ENCODE results near the gene PELI3.
"Not testable (repeated sequence)": the region's sequence is repeated elsewhere in the genome, so short reads cannot be mapped to it uniquely, and the experiment has no call there.

The PELI3 gene

DNA sequence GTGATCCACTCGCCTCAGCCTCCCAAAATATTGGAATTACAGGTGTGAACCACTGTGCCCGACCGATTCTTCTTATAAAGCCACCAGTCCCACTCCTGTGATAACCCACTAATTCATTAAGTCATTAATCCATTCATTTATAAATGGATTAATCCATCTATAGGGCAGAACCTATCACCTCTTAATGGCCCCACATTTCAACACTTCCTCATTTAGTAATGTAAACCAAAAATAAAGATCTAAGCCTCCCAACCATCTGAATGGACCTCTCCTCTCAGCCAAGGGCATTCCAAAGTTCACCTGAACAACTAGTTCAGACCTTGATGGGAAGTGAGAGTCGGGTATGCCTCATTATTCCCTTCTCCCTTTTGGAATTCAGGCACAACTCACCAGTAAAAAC, 18.2 kb upstream of the PELI3 start:
- no peak for DNase-seq

DNA sequence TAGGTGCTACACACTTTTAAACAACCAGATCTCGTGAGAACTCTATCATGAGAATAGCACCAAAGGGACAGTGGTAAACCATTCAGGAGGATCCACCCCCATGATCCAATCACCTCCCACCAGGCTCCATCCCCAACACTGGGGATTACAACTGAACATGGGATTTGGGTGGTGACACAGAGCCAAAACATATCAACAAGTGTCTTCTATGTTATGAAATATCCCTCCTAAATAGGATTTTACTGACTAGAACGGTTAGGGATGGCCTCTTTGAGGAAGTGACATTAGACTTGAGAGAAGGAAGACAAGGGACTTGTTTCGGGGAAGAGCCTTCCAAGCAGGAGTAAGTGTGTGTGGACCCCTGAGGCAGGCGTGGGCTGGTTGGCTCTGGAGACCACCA, 16.1 kb upstream of the PELI3 start:
- no peak for DNase-seq

- DNase-seq = no peak
Measured at GRCh38 chr11:66451663-66452062, 15.0 kb upstream of the PELI3 start.

GRCh38 chr11:66454247-66454646, 12.5 kb upstream of the PELI3 start:
- no peak for DNase-seq

DNA sequence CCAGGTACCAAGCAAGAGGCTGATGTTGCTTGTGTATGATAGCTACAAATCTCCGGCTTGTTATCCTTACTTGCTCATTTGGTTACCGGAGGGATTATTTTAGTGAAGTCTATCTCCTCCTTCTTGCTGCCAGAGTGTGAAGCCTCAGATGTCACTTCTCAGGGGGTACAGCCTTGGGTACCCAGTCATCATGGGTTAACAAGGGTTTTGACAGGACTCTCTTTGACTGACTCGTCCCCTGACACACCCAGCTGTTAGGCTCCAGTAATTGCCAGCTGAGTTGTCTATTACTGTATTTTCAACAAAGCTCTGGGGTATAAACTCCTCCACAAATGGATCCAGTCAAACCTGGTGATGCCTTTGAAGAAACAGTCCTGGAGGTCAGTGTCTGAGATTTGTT, 11.9 kb upstream of the PELI3 start:
- no peak for DNase-seq

DNA sequence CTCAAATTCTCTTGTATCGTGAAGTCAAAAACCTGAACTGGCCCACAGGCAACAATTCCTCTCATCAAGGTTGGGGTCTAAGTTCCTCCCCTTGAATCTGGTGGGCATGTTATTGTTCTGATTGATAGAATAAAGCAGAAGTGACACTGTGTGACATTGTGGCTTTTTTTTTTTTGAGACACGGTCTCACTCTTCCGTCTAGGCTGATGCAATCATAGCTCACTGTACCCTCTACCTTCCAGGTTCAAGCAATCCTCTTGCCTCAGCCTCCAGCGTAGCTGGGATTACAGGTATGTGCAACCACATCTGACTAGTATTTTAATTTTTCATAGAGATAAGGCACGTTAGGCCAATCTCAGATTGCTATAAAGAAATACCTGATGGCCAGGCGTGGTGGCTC, 8.9 kb upstream of the PELI3 start:
- no peak for DNase-seq

DNA sequence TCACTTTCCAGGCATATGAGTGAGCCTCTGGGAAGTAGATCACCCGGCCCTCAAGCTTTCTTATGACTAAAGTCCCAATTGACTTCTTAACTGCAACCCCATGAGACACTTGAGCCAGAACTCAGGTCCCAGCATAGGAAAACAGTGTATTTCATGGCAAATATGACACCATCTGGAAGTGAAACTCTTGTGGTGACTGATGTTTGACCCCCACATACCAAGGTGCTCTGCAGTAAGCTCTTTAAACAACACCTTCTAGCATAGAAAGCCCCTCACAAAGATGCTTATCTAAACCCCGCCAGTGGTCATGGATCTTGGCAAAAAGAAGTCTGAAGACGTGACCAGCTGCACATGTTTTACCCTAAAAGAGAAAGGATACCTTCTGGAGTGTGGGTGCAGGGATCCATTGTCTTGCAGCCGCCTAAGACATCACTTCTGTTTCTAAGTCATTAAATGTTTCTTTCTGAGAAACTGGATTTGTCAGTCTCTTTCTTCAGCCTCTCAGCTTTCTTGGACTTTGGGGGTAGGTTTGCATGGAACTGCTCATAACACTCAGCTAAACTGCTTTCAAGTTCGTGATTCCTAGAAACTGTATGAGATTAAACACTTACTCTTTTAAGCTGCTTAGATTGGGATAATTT, 7.4 kb upstream of the PELI3 start:
- DNase-seq = no peak

DNA sequence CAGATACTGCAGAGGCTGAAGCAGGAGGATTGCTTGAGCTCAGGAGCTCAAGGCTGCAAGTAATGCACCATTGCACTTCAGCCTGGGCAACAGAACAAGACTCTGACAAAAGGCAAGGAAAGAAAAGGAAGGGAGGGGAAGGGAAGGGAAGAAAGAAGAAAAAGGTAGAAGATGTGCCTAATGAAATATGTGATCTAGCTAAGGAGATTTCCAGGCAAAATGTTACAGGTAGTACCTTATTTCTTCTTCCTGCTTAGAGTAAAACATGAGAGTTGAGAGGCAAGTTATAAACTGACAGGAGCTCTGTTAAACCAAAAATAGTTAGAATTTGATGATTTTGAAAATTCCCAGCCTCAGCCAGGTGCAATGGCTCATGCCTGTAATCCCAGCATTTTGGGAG, 4.7 kb upstream of the PELI3 start:
- no peak for DNase-seq

GRCh38 chr11:66462911-66463310, 3.8 kb upstream of the PELI3 start:
- DNase-seq = no peak

DNA sequence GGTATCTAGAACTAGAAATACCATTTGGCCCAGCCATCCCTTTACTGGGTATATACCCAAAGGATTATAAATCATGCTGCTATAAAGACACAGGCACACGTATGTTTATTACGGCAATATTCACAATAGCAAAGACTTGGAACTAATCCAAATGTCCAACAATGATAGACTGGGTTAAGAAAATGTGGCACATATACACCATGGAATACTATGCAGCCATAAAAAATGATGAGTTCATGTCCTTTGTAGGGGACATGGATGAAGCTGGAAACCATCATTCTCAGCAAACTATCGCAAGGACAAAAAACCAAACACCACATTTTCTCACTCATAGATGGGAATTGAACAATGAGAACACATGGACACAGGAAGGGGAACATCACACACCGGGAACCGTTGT, 2.6 kb upstream of the PELI3 start:
- not testable (repeated sequence) for DNase-seq

- no peak for DNase-seq
Measured at GRCh38 chr11:66464916-66465315, 1.8 kb upstream of the PELI3 start.

GRCh38 chr11:66465373-66466224, 1.1 kb upstream of the PELI3 start:
- DNase-seq = no peak

DNA sequence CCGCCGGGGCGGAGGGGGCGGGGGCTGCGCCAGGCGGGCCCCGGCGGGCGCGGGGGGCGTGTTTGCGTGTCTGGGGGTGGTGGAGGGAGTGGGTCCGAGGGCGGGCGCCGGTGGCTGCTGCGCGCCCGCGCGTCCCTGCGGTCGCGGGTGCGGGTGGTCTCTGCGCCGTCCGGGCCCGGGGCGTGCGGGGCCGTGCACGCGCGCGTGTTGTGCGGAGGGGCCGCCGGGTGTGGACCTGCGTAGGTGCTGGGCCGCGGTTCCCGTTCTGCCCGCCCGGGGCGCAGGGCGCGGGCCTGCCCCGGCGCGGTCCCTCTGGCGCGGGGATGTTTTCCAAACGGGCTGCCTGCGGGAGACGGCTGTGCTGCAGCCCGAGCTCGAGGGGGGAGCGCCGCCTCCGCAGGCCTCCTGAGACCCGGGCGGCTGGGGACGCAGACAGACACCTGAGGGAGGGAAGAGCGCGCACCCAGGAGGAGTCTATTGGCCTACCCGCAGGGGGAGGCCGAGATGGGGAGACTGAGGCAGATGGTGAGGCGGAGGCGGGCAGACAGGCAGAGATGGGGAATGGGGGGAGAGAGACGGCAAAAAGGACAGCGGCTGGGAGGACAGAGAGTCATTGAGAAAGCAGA, 442 bp downstream of the PELI3 start:
- peak; percentile 52 for DNase-seq

GRCh38 chr11:66467756-66468155, 1.1 kb downstream of the PELI3 start:
- DNase-seq = no peak

DNA sequence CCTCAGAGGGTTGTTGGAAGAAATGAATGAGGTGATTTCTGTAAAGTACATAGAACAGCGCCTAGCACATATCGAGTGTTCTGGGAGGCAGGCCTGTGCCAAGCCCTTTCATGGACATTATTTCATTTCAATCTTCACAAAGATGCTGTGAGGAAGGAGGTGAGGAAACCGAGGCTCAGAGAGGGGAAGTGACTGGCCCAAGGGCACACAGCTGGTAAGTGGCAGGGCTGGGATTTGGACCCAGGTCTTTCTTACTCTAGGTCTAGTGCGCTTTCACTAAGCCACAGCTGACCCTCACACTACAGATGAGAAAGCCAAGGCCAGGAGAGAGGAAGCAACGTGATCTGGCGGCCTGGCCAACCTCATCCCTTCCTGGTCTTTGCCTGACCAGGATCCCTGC, 2.0 kb downstream of the PELI3 start:
- no peak for DNase-seq

- no peak for DNase-seq
Measured at GRCh38 chr11:66469441-66469840, 2.7 kb downstream of the PELI3 start.

DNA sequence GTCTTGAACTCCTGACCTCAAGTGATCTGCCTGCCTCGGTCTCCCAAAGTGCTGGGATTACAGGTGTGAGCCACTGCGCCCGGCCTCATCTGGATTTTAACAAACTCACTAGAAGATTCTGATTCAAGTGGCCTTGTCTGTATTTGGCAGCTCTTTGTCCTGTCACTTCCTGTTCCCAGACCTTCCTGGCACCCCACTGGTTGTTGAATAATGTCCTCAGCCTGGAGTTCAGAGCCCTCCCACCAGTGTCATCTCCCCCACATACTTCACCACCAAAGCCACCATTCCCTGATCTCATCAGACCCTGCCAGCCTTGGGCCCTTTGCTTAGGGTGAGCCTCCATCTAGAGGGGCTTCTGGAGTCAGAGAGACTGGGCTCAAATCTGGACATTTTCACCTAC, 3.3 kb downstream of the PELI3 start:
- DNase-seq = no peak

- no peak for DNase-seq
Measured at GRCh38 chr11:66471142-66471541, 4.4 kb downstream of the PELI3 start.

DNA sequence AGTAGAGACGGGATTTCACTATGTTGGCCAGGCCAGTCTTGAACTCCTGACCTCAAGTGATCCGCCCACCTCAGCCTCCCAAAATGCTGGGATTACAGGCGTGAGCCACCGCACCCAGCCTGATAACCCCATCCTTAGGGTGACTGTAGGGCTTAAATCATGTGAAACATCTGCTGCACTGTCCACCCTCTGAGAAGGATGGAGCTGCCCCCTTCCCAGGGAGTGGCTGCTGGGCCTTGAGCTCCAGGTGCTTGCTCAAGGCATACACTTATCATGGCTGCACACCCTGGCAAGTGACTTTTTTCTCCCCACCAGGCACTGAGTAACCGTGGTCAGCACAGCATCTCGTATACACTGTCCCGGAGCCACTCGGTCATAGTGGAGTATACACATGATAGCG, 5.3 kb downstream of the PELI3 start:
- no peak for DNase-seq

DNA sequence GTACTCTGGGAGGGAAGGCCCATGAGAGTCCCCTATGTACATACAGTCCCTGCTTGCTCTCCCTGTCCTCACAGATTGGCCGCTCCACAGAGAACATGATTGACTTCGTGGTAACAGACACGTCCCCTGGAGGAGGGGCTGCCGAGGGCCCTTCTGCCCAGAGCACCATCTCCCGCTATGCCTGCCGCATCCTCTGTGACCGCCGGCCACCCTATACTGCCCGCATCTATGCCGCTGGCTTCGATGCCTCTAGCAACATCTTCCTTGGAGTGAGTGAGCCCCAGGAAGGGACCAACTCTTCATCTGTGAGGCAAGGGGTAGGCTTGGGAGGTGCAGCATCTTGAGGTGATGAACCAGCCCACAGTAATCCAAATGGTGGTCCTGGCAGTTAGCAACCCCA, 6.5 kb downstream of the PELI3 start:
- no peak for DNase-seq

DNA sequence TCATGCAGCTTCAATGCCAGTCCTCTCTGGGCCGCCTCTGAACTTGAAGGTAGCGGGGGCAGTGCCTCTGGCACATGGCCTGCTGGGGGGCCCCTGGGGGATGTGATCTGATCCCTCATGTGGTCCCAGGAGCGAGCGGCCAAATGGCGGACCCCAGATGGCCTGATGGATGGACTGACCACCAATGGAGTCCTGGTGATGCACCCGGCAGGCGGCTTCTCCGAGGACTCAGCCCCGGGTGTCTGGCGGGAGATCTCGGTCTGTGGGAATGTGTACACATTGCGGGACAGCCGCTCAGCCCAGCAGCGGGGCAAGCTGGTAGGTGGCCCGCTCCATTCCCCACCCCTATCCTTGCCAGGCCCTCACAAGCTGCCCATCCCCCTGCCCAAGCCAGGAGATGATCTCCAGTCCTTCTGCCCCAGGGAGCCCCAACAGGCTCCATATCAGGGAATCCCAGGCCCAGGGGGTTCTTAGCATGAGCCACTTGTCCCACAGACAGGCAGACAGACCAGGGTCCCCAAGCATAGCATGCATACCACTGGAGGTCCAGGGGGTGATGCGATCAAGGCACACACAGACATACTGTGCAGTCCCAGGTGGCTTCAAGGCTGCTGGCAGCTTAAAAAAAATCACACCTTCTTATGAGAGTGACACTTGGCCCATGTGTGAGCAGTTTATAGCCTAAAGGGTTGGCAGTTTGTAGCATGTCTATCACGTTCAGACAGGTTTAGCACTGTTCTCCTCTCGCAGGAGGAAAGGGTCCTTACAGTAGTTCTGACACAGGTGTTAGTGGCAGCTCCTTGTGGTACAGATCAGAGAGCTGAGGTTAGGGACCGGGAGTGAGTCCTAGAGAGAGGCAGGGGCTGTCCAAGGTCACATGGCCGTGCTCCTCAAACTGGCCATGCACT, 7.2 kb downstream of the PELI3 start:
- no peak for DNase-seq

GRCh38 chr11:66475349-66476172, 8.9 kb downstream of the PELI3 start:
- no peak for DNase-seq
